Measurements from ENCODE around the gene SELENOO. TPM values are rescaled to one million over a fixed set of nuclear protein-coding genes. Genes with fewer than 3 reads are reported as not detected.
"Not testable (repeated sequence)": the region's sequence is repeated elsewhere in the genome, so short reads cannot be mapped to it uniquely, and the experiment has no call there.

The SELENOO gene
- total RNA-seq, 1 experiment from 2014 or later = 27.4 TPM

- ChIA-PET CTCF (no interaction called here), POLR2A (ENCODE audit: unreplicated experiment) (interaction anchor here (0.7 kb wide), 1 partner anchor 103 kb away, joined by 3 read pairs; the partner anchor contains the start of gene PLXNB2)
- BruUV-seq (replicated peaks) = no TSS peak
- no peaks in the 10 kb centered on the region for H3K27me3 ChIP-seq (ENCODE audit: insufficient read depth, low read depth)
- H3K4me2 ChIP-seq = no peak overlapping the region
- no peak overlapping the region for H3K27ac ChIP-seq
- peaks cover 21% of the 10 kb centered on the region for H3K36me3 ChIP-seq (ENCODE audit: low read depth)
- intact Hi-C loops (cut with micrococcal nuclease; ENCODE audit: unreplicated experiment) = loop anchor here (5.0 kb wide), 1 partner anchor 277 kb away; no protein-coding TSS in a partner anchor
- peaks cover 28% of the 10 kb centered on the region for H3K79me2 ChIP-seq (ENCODE audit: low read depth)
- H3K9me3 ChIP-seq (ENCODE audit: insufficient read depth, low read depth) = no peaks in the 10 kb centered on the region
- H3F3A ChIP-seq (ENCODE audit: insufficient read depth, low read depth) = peaks cover 34% of the 10 kb centered on the region; the same call in 1 of the 2 replicates
- H3K4me1 ChIP-seq (replicated peaks; ENCODE audit: insufficient read depth) = peaks cover 12% of the 10 kb centered on the region
- TF ChIP-seq, protein P1, sequence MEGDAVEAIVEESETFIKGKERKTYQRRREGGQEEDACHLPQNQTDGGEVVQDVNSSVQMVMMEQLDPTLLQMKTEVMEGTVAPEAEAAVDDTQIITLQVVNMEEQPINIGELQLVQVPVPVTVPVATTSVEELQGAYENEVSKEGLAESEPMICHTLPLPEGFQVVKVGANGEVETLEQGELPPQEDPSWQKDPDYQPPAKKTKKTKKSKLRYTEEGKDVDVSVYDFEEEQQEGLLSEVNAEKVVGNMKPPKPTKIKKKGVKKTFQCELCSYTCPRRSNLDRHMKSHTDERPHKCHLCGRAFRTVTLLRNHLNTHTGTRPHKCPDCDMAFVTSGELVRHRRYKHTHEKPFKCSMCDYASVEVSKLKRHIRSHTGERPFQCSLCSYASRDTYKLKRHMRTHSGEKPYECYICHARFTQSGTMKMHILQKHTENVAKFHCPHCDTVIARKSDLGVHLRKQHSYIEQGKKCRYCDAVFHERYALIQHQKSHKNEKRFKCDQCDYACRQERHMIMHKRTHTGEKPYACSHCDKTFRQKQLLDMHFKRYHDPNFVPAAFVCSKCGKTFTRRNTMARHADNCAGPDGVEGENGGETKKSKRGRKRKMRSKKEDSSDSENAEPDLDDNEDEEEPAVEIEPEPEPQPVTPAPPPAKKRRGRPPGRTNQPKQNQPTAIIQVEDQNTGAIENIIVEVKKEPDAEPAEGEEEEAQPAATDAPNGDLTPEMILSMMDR (conservative IDR thresholded peaks at IDR 0.05) = no peak
- TF ChIP-seq EZH2 (IDR thresholded peaks at IDR 0.05; ENCODE audit: low read depth) = no peak
- no peak overlapping the region for H2AFZ ChIP-seq
- no peak overlapping the region for H3K4me3 ChIP-seq
- H4K20me1 ChIP-seq (ENCODE audit: insufficient read depth) = peaks cover 47% of the 10 kb centered on the region
- no peaks in the 10 kb centered on the region for H3K9me2 ChIP-seq (ENCODE audit: insufficient read depth)
- DNase-seq = no peak
Observed at GRCh38 chr22:50204571-50204970, 3.8 kb downstream of the SELENOO start.

DNA sequence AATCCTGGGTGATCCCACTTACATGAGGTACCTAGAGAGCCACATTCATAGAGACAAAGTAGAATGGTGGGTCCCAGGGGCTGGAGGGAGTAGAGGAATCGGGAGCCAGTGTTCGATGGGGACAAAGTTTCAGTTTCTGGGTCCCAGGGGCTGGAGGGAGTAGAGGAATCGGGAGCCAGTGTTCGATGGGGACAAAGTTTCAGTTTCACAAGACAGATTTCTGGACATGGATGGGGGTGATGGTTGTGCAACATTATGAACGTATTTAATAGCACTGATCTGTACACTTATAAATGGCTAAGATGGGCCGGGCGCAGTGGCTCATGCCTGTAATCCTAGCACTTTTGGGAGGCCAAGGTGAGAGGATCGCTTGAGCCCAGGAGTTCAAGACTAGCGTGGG is 4.2 kb downstream of the SELENOO start:
- H3K27ac ChIP-seq; H3K27me3 ChIP-seq (ENCODE audit: insufficient read depth, low read depth); H3K4me3 ChIP-seq; BruUV-seq (replicated peaks); POLR2A ChIA-PET (ENCODE audit: unreplicated experiment); DNase-seq; H3K9me3 ChIP-seq (ENCODE audit: insufficient read depth, low read depth); H3K9me2 ChIP-seq (ENCODE audit: insufficient read depth); CTCF ChIA-PET; H2AFZ ChIP-seq; H3K4me2 ChIP-seq: not testable (repeated sequence)
- peaks cover 28% of the 10 kb centered on the region for H3K79me2 ChIP-seq (ENCODE audit: low read depth)
- peaks cover 32% of the 10 kb centered on the region; the same call in 1 of the 2 replicates for H3F3A ChIP-seq (ENCODE audit: insufficient read depth, low read depth)
- intact Hi-C loops (cut with micrococcal nuclease; ENCODE audit: unreplicated experiment) = loop anchor here (5.0 kb wide), 1 partner anchor 278 kb away; no protein-coding TSS in a partner anchor
- H3K4me1 ChIP-seq (replicated peaks; ENCODE audit: insufficient read depth) = peaks cover 12% of the 10 kb centered on the region
- H3K36me3 ChIP-seq (ENCODE audit: low read depth) = peaks cover 21% of the 10 kb centered on the region
- peaks cover 51% of the 10 kb centered on the region for H4K20me1 ChIP-seq (ENCODE audit: insufficient read depth)

DNA sequence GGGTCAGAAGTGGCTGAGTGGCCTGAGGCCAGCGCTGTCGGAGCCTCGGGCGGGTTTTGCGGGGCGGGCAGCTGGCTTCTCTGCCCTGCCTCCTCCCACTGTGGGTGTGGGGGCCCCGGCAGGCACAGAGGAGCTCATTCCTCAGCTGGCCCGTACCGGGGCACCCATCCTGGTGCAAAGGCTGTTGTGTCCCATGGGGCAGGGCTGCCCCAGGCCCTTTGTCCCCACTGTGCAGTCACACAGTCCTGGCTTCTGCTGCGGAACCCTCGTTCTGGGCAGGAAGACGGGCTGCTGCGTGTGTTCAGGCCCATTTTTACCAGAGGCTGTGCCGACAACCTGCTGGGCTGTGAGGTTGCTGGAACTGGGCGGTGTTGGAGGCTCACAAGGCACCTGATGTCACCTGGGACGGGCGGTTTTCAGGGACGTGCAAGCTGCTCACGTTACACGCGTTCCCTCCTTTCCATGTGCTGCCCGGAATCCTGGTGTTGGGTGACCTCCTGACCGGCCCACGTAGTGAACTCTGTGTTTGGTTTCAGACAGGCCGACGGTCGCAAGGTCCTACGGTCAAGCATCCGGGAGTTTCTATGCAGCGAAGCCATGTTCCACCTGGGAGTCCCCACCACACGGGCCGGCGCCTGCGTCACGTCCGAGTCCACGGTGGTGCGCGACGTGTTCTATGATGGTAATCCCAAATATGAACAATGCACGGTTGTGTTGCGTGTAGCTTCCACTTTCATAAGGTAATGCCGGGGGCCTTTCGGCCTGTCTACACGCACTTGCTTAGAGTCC is 5.2 kb downstream of the SELENOO start:
- Histone ChIP-seq H2AFZ (no peak overlapping the region), H3K9me3 (ENCODE audit: insufficient read depth, low read depth) (no peaks in the 10 kb centered on the region), H3K4me1 (replicated peaks; ENCODE audit: insufficient read depth) (peaks cover 12% of the 10 kb centered on the region), H3K9me2 (ENCODE audit: insufficient read depth) (no peaks in the 10 kb centered on the region), H3K4me2 (no peak overlapping the region), H3F3A (ENCODE audit: insufficient read depth, low read depth) (peaks cover 34% of the 10 kb centered on the region; the same call in 1 of the 2 replicates), H3K79me2 (ENCODE audit: low read depth) (peaks cover 28% of the 10 kb centered on the region), H4K20me1 (ENCODE audit: insufficient read depth) (peaks cover 61% of the 10 kb centered on the region), H3K27ac (no peak overlapping the region), H3K36me3 (ENCODE audit: low read depth) (peaks cover 24% of the 10 kb centered on the region), H3K4me3 (no peak overlapping the region), H3K27me3 (ENCODE audit: insufficient read depth, low read depth) (no peaks in the 10 kb centered on the region)
- ChIA-PET POLR2A (ENCODE audit: unreplicated experiment) (no interaction called here), CTCF (no interaction called here)
- no peak for TF ChIP-seq EZH2 (IDR thresholded peaks at IDR 0.05; ENCODE audit: low read depth)
- TF ChIP-seq, protein P1 (conservative IDR thresholded peaks at IDR 0.05) = no peak
- DNase-seq = no peak
- intact Hi-C loops (cut with micrococcal nuclease; ENCODE audit: unreplicated experiment) = no loop called here
- no TSS peak for BruUV-seq (replicated peaks)

Measured in PC-9 (cell line).